SK-N-SH (cell line): ENCODE data around the gene PHF3.

Source experiments
- CTCF ChIP-seq: fragments of 200-600 bp; sonication (generic); IDR thresholded peaks from 2 replicates; pipeline ENCODE4 v1.6.1; 2017; ENCODE audit warnings: antibody characterized with exemption, mild to moderate bottlenecking, moderate library complexity
- EP300 ChIP-seq, 2 experiments: IDR thresholded peaks; 2 replicates each; pipeline versions ENCODE4 v1.4.0 to v1.6.1; 2012; ENCODE audit warnings: borderline replicate concordance in 1 of 2, low read depth in 1 of 2, low read length in 1 of 2

DNA sequence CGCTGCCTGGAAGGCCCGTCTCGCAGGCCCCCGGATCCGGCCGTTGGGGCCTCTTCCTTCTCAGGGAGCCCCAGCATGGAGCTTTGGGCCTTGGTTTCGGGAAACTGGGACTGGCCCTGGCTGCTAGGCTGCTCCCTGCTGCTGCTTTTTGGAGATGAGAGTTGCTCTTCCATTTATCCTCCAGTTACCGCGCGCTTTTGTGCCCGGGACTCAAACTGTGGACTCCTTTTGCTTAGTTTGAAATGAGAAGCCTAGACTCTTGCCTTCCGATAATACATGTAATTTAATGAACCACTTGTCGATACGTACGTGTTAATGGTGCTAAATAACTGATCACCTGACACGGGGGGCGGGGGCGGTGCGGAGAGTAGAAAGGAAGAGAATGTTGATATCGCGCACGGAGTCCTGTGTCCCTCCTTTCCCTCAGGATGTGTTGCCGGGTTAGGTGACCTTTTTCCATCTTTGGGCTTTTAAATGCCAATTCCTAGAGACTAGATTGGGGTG is 968 bp downstream of the PHF3 start:
- TF ChIP-seq EP300 (IDR thresholded peaks at IDR 0.05; ENCODE audit: borderline replicate concordance in 1 of 2, low read depth in 1 of 2, low read length in 1 of 2) (no peak), CTCF (no peak)
